ENCODE results near the gene TSHZ1. TPM values are rescaled to one million over a fixed set of nuclear protein-coding genes. Genes with fewer than 3 reads are reported as not detected.

TSHZ1 gene
- total RNA-seq, 1 donor from 2014 or later, result 1.3 TPM

DNA sequence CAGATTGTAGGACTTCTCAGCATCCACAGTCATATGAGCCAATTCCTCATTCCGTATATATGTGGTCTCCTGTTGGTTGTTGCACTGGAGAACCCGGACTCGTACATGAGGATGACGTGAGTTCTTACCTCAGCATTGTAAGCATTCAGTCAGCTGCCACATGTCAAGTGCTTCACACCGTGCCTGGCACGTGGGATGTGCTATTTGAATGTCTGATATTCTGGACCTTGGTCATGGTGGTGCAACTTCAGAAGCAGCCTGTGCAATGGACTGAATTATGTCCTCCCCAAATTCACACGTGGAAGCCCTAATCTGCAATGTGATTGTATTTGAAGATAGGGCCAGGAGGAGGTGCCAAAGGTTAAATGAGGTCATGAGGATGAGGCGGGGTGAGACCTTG lies 33.7 kb upstream of the TSHZ1 start:
- no peak for FAIRE-seq
- TF ChIP-seq, protein P1, sequence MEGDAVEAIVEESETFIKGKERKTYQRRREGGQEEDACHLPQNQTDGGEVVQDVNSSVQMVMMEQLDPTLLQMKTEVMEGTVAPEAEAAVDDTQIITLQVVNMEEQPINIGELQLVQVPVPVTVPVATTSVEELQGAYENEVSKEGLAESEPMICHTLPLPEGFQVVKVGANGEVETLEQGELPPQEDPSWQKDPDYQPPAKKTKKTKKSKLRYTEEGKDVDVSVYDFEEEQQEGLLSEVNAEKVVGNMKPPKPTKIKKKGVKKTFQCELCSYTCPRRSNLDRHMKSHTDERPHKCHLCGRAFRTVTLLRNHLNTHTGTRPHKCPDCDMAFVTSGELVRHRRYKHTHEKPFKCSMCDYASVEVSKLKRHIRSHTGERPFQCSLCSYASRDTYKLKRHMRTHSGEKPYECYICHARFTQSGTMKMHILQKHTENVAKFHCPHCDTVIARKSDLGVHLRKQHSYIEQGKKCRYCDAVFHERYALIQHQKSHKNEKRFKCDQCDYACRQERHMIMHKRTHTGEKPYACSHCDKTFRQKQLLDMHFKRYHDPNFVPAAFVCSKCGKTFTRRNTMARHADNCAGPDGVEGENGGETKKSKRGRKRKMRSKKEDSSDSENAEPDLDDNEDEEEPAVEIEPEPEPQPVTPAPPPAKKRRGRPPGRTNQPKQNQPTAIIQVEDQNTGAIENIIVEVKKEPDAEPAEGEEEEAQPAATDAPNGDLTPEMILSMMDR (IDR thresholded peaks at IDR 0.05; ENCODE audit: insufficient read depth, low read length, severe bottlenecking), result no peak
- no peaks in the 10 kb centered on the region for H3K36me3 ChIP-seq (ENCODE audit: control insufficient read depth, insufficient read depth, low read length)
- no peak for DNase-seq (ENCODE audit: low read depth)
- no peak overlapping the region for H3K4me3 ChIP-seq (ENCODE audit: low read depth, low read length)
- no peaks in the 10 kb centered on the region for H3K27me3 ChIP-seq (ENCODE audit: control insufficient read depth, insufficient read depth, low read length)

DNA sequence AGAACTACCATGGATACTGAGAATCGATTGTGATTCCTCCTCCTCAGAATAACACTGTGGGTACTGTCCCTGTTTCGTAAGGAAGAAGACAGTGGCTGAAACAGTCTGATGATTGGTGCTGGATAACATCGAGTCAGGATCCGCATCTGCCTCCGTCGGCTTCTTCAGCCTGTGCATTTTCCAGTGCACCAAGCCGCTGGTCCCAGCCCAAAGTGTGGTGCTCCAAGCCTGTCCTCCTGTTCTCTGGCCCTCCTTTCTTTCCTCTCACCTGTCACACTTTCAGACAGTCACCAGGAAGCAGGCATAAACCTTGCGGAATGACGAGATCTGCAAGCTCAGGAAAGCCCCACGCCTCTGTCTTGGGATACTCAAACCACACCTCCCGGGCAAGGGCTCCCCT lies 32.2 kb upstream of the TSHZ1 start:
- FAIRE-seq (peak; percentile 60), DNase-seq (ENCODE audit: low read depth) (no peak)
- TF ChIP-seq, protein P1 (IDR thresholded peaks at IDR 0.05; ENCODE audit: insufficient read depth, low read length, severe bottlenecking), result no peak
- Histone ChIP-seq H3K27me3 (ENCODE audit: control insufficient read depth, insufficient read depth, low read length) (no peaks in the 10 kb centered on the region), H3K36me3 (ENCODE audit: control insufficient read depth, insufficient read depth, low read length) (no peaks in the 10 kb centered on the region), H3K4me3 (ENCODE audit: low read depth, low read length) (no peak overlapping the region)

DNA sequence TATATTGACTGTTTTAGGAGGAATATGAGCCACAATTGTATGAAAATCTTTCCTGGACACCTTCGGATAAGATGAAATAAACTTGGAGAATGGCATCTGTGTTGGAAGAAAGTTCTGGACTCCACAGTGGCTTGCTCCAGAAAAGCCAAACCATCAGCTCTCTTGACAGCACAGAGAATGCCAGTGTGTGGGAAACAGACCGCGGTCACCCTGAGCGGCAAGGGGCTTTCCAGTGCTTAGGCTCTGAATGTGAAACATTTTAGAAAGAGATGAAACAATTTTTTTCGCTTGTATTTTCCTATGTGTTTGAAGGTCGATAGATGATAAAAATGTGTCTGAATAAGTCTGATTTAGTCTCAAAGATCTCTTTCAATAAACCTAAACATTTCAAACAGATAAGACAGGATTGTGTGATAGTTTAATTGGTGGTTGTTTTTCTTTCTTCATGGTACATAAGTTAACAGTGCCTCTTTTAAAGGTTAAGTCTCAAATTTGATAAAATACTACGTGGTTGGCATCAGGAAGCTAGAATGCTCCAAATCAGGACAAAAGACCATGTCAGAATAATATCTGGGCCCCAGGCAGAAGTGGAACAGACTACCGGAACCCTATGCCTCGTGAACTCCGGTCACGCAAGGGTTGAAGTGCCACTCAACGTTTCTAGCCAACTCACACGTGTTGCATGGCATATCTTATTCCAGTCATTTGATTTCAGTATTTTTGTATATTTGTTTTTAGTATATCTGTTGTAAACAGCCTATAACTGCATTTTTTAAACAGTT lies 30.6 kb upstream of the TSHZ1 start:
- DNase-seq (ENCODE audit: low read depth), result no peak
- Histone ChIP-seq H3K36me3 (ENCODE audit: control insufficient read depth, insufficient read depth, low read length) (no peaks in the 10 kb centered on the region), H3K4me3 (ENCODE audit: low read depth, low read length) (no peak overlapping the region), H3K27me3 (ENCODE audit: control insufficient read depth, insufficient read depth, low read length) (no peaks in the 10 kb centered on the region)
- TF ChIP-seq, protein P1 (IDR thresholded peaks at IDR 0.05; ENCODE audit: insufficient read depth, low read length, severe bottlenecking), result no peak
- no peak for FAIRE-seq

DNA sequence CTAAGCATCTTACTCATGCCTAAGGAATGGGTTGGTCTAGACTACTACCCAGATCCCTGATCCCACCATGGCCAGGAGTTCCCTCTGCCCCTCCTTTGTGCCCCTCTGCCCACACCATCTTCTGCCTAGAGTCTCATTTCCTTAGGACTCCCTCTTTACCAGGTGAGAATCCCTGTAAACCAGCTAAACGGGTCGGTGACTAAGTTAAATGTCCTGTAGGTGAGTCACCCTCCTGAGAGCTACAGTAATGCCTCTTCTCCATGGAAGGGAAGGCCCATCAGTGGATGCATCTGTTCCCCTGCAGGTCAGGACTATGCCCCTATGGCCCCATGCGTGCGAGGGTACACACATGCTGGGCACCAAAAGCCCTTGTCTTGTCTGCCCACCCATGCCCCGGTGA lies 27.1 kb upstream of the TSHZ1 start:
- H3K27me3 ChIP-seq (ENCODE audit: control insufficient read depth, insufficient read depth, low read length), result no peaks in the 10 kb centered on the region
- TF ChIP-seq, protein P1 (IDR thresholded peaks at IDR 0.05; ENCODE audit: insufficient read depth, low read length, severe bottlenecking), result no peak
- FAIRE-seq, result peak; percentile 64
- DNase-seq (ENCODE audit: low read depth), result peak; percentile 95
- no peak overlapping the region for H3K4me3 ChIP-seq (ENCODE audit: low read depth, low read length)
- no peaks in the 10 kb centered on the region for H3K36me3 ChIP-seq (ENCODE audit: control insufficient read depth, insufficient read depth, low read length)

DNA sequence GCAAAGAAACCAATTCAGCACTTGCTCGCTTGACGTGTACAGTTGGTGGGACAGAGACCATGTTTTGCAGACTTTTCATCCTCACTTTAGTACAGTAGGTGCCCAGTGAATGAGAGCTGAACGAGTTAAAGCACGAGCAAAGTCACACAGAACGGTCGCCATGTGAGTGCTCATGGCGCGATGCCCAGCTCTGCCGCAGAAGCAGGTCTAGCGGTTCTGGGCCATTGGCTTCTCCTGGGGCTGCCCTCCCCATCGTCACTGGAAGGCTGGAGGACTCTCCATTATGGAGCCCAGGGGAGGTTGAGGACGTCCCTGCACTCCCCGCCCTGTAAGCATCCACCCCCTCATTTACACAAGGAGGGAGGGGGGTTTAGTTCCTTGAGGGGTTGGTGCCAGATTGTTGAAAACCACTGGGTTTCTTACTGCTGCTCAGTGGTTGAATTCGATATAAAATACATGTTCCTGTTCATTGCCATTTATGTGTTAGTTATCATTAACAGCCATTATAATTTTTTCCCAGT lies 26.6 kb upstream of the TSHZ1 start:
- H3K27me3 ChIP-seq (ENCODE audit: control insufficient read depth, insufficient read depth, low read length), result no peaks in the 10 kb centered on the region
- H3K4me3 ChIP-seq (ENCODE audit: low read depth, low read length), result no peak overlapping the region
- TF ChIP-seq, protein P1 (IDR thresholded peaks at IDR 0.05; ENCODE audit: insufficient read depth, low read length, severe bottlenecking), result no peak
- FAIRE-seq (peak; percentile 13), DNase-seq (ENCODE audit: low read depth) (no peak)
- no peaks in the 10 kb centered on the region for H3K36me3 ChIP-seq (ENCODE audit: control insufficient read depth, insufficient read depth, low read length)
